Smooth muscle cell of the brain vasculature (primary cell): ENCODE measurements around the gene ASS1.

ENCODE experiments used
- DNase-seq: peaks from one replicate; pipeline ENCODE4 v3.0.0-alpha.2; 2012; ENCODE audit warnings: low read depth, low spot score

ASS1 gene

DNA sequence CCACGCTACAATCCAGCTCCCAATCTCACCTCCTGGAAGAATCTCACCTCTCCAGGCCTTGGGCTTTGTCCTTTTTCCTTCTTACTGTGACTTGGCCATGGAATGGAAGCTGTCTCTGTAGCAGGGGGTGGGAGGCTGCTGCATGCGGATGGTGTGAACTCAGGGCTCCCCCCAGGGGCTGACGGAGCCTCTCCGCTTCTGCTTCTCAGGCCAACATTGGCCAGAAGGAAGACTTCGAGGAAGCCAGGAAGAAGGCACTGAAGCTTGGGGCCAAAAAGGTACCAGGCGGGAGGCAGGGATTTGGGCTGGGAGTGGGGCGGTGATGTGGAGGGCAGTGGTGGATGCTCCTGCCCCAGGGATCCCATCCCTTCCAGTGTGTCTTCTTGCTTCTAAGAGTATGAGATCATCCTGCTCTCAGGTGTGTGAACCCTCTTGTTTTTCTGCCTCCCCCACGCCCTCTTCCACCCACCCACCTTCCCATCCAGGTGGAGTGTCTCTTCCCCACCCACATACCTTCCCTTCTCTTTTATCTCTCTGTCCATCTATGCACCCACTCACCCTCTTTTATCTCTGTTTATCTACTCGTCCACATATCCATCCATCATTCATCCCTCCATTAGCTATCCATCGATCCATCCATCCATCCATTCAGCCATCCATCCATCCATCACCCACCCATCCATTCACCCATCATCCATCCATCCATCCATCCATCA is 9.5 kb downstream of the ASS1 start:
- DNase-seq: no peak

DNA sequence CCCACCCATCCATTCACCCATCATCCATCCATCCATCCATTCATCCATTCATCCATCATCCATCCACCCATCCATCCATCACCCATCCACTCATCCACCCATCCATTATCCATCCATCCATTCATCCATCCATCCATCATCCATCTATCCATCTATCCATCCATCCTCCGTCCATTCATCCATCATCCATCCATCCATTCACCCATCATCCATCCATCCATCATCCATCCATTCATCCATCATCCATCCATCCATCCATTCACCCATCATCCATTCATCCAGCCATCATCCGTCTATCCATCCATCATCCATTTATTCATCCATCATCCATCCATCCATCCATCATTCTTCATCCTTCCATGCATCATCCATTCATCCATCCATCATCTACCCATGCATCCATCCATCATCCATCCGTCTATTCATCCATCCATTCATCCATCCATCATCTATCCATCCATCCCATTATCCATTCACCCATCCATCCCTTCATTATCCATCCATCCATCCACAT is 10.1 kb downstream of the ASS1 start:
- DNase-seq: no peak

DNA sequence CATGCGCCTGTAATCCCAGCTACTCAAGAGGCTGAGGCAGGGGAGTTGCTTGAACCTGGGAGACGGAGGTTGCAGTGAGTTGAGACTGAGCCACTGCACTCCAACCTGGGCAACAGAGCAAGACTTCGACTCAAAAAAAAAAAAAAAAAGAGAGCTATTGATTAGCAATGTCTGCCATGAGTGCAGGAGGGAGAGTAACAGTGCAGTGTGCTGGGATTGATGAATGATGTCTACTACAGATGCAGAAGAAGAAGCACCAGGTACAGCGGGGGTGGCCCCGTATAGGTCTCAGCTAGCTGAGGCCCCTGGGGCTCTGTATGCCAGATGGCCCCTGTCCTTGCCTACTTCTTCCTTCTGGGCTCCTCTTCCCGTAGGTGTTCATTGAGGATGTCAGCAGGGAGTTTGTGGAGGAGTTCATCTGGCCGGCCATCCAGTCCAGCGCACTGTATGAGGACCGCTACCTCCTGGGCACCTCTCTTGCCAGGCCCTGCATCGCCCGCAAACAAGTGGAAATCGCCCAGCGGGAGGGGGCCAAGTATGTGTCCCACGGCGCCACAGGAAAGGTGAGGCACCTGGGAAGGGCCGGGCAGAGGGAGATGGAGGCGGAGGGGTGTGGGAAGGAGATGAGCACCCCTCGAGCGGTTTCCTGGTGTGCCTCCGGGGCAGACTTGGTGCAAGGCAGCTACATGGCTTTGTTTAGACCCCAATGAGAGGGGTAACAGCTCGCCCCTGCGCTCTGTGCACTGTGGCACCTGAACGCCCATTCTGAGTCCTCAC is 13.5 kb downstream of the ASS1 start:
- DNase-seq: no peak

DNA sequence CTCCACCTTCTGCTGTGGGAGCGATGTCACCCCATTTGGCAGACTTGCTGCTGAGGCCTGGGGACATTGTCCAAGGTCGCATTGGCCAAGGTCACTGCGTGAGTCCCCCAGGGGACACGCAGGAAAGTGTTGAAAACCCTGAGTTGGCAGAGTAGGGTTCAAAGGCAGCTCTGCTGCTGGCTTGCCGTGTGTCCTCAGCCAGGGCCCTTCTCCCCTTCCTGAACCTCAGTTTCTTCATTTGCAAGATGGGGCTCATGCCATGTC is 14.0 kb downstream of the ASS1 start:
- no peak for DNase-seq

DNA sequence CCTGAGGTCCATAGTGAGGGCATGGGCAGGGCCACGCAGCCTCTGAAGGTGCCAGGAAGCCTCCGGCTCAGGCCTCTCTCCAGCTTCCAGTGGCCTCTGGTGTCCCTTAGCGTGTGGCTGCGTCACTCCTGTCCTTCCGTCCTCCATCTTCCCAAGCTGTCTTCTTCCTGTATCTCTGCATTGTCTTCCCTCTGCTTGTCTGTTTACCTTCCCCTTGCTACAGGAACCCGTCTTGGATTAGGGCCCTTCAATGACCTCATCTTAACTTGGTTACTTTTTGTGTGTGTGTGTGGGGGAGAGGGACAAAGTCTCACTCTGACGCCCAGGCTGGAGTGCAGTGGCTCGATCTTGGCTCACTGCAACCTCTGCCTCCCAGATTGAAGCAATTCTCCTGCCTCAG is 14.4 kb downstream of the ASS1 start:
- DNase-seq: no peak

DNA sequence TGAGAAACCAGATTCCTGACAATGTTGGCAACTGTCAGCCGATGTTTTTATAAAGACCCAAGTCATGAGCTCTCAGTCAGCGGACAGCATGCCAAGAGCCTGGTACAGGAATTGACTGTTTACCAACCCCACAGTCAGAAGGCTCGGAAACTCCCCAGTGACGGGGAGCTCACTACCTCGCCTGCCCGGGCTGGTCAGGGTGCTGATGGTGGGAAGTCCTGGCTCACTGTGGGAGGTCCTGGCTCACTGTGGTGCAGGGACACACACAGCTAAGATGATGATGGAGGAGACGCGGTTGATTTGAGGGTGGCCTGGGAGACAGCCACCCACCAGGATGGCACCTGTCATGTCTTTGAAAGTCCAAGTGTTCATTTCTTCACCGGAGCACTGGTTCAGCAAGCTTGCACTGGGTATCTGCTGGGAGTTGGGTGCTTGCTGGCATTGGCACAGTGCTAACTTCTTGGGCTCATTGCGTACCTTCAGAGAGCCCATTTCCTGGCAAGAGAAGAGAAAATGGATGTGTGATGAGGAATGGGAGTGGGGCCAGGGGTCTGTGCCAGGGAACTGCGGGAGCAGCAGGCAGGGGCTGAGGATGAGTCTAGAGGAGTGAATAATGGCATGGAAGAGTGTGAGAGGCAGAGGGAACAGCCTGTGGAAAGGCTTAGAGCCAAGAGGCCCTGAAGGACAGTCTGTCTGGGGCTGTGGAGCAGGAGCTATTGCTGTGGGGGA is 15.3 kb downstream of the ASS1 start:
- DNase-seq: no peak

DNA sequence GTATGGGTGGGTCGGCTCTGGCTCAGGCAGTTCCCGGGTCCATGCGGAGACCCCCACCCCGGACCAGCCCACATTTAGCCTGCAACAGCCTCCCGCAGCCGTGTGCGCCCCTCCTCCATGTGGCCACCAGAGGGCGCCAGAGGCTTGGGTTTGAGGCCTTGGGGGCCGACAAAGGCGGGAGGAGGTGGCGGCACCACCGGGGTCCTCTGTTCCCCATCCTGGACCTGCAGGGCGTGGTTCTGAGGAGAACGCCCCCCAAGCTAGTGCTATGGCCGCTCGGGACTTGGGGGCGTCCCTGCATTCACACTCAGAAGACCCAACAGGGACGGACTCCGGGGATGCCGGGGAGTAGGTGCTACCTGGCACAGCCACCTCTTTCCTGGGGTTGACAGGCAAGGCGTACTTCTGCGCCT is 16.5 kb downstream of the ASS1 start:
- no peak for DNase-seq

DNA sequence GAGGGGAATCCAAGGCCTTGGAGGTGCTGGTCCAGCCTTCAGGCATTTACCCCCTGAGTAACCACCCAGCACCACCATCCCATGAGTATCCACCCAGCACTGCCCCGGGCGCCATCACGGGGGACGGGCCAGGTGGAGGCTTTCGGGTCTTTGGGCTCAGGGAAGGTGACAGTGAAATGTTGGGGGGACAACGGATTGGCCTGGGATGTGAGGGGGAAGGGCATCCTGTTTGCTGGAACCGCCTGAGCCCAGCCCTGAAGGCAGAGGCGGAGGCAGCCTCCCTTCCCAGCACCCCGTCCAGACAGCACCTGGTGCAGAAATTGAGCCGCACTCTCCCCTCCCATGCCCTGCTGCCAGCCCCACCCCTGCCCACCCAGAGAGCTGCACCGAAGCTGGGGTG is 17.0 kb downstream of the ASS1 start:
- DNase-seq: no peak

DNA sequence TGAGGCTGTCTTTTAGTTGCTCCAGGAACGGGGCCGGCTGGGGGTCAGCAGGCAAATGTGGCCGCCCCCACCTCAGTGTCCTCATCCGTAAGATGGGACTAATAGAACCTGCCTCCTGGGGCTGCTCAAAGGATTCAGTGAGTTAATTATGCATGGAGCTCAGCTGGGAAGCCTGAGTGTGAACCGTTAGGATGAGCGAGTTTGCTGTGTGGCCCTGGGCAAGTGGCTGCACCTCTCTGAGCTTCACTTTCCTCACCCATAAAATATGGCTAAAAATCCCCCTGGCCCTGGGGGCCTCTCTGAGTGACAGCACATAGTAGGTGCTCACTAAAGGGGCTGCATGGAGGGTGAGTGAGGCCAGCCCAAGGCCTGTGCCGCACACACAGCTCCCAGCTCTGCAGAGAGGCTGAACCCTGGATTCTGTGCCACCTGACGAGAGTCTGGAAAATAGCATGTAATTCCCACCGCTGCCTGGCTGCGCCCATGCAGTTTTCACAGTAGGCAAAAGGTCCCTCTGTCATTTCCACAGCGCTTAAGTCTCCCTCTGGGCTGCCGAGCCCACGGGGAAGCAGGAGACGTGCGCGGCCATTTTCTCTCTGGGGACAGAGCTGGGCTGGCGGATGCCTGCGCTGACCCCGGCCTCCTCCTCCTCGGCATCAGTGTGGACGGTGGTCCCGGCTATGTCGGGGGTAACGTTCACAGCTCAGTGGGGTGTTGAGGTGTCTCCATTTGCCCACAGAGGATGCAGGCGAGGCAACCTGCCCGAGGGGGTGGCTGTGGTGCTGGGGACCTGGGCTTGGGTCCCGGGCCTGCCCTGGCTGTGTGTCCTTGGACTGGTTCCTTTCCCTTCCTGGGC is 18.2 kb downstream of the ASS1 start:
- no peak for DNase-seq

DNA sequence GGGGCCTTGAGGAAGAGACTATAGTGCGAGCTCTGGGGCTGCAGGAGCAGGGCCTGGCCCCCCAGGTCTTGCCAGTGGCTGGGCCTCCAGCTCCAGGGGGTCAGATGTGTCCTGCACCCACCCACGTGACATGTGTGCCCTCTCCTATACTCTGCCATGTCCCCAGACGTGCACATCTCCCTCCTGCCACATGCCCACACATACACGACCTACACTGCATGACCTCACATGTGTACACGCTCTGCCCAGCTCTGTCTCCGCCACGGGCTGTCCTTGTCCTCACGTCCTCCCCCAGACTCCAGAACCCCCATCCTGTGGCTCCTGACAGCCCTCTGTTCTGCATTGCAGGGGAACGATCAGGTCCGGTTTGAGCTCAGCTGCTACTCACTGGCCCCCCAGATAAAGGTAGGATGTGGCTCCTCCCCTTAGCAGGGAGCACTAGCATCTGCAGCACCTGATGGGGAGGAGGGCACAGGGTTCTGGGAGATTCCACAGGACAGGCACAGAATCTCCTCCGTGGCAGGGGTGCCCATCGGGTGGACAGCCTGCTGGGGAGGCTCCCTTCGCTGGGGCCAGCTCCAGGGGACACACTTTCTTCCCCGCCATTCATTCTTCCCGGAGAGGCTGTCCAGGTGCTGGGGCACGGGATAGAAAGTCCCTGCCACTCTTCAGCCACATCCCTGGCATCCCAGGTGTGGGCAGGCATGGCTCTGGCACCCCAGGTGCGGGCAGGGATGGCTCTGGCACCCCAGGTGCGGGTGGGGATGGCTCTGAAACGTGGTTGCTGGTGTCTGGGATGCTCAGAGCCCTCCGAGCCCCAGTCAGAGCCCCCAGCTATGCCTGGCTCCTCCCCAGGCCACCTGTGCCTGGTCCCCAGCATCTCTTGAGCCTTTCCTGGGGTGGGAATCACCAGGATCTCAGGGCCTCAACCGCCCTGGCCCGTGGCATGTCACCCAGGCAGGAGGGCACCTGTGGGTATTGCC is 19.3 kb downstream of the ASS1 start:
- no peak for DNase-seq

DNA sequence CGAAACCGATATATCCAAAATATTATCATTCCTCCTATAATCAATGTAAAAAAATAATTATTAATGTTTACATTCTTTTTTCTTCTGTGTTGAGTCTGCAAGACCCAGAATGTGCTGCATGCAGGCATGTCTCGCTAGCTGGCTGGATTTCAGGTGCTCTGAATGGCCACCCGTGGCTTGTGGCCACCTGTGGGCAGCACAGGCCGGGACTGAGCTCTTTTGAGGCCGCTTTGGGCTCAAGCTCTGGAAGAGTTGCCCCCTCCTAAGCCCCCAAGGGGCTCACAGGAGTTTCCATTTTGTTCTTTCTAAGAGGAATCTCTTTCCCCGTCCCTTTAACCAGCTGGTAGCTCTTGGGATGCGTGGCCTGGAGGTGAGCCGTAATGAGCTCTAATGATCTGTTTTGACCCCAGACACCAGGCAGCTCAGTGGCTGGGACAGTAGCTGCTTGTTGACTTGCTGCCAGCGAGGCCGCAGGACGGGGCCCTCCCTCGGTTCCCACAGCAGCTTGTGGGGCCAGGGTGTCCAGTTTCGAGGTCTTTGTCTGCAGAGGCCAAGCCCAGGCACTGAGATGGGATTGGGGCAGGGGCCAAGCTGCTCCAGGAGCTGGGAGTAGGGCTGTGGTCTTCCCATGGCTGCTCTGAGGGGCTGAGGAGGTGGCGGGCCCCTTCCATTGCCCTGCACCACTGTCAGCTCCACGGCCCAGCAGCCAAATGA is 20.8 kb downstream of the ASS1 start:
- DNase-seq: no peak

DNA sequence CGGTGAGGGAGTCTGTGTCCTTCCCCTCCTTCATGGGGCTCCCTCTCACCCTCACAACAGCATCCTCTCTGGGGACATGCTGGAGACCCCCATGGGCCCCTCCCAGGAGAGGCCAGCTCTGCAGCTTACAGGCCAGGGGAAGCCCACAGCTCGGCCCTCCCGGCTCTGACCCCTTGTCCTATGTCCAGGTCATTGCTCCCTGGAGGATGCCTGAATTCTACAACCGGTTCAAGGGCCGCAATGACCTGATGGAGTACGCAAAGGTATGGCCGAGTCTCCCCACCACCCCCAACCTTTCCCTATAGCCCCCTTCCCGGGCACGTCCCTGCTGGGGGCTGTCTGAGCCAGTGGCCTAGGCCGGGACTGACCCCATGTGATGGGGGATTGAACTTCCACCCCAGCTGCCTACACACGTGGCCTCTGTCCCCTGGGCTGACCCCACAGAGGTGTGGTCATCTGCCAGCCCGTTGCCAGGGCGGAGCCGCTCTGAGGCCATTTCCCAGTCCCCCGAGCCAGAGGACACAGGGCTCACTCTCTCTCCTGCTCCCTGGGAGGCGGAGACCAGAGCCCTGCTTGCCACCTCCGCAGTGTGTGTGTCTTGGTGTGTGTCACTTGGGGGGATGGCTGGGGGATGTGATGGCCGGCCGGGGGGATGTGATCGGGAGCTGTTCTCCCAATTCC is 21.9 kb downstream of the ASS1 start:
- DNase-seq: no peak

DNA sequence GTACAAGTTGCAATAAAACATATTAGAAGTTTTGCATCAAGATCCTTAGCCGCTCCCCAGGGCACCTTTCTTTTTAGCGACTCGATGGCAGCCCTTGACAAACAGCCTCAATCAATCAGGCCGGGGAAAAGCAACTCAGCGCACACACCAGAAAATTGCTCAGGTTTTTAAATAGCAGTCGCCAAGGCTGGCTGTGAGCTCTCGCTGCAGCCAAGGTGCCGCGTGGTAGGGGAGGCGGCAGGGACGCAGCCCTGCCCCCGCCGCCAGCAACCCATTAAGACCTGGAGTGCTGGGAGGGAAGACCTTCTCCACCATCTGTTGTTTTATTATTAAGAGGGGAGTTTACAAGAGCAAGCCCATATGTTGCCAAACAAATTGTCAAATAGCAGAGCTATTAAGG is 22.6 kb downstream of the ASS1 start:
- no peak for DNase-seq

DNA sequence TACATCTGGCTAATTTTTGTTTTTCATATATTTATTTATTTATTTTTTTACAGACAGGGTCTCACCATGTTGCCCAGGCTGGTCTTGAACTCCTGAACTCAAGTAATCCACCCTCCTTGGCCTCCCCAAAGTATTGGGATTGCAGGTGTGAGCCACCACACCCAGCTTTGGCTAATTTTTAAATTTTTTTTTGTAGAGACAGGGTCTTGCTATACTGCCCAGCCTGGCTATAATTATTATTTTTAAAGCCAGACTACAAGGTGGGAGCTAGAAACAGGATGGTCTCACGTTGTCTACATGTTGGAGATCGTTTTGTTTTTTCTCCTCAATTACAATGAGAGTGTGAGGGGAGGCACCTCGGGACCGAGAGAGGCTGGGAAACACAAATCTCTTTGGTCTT is 23.8 kb downstream of the ASS1 start:
- no peak for DNase-seq

DNA sequence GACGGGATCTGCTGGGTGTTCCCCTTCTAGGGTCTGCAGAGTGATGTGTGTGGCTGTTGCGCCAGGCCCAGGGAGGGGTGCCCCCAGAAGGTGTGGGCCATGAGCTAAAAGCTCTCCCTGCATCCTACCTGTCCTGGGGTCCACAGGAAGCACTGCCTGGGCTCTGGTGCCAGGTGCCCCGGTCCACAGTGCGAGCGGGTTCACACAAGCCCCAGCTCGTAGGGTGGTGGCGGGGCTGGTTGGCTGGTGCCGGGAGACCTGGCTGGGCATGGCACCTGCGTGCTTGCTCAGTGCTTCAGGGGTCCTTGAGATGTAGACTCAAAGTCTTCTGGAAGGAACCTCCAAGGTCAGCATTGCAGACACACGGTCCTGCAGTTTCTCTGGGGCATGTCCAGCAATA is 25.5 kb downstream of the ASS1 start:
- DNase-seq: no peak

DNA sequence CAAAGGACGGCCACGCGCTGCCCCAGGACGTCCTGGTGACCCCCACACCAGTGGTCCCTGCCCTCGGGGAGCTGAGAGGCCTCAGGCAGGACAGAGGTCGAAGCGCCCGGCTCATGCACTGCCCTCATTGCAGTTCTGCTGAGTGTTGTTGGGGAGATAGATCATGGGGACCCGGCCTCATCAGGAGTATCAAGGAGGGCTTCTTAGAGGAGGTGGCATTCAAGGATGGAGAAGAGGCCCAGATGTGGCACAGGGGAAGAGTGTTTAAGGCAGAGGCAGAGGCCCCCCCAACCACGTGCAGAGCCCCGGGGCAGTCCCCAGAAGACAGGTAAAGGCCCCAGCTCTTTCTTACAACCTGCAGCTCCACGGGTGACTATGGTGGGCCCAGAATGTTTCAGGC is 26.2 kb downstream of the ASS1 start:
- DNase-seq: no peak

DNA sequence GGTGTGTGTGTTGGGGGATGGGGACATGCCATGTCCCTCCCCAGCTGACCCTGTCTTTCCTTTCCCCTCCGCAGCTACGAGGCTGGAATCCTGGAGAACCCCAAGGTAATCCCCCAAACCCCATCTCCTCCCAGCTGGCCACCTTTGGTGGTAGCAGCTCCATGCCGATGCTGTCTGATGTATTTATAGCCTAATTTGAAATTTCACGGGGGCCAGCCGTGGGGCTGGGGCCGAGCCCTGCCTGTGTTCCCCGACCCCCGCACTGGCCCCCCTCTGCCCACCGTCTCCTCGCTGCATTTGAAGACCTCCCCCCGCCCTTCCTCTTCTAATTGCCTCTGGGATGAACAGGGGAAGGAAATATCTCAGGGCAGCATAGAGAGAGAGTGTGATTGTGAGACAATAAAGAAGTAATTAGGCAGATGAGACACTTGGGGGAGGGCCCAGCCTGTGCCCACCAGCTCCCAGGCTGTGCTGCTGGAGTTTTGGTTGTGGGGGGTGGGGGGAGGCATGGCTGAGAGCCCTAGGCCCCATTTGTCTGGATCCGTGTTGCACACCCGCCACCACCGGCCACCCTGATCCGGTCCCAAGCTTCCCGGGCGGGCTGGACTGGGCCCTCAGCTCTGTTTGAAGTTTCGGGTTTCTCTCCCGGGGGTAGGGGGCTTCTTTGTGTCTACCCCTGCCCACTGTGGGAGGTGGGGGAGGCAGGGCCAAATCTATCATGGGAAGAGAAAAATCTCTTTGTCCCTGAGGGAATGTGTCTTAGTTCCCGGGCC is 26.8 kb downstream of the ASS1 start:
- no peak for DNase-seq

DNA sequence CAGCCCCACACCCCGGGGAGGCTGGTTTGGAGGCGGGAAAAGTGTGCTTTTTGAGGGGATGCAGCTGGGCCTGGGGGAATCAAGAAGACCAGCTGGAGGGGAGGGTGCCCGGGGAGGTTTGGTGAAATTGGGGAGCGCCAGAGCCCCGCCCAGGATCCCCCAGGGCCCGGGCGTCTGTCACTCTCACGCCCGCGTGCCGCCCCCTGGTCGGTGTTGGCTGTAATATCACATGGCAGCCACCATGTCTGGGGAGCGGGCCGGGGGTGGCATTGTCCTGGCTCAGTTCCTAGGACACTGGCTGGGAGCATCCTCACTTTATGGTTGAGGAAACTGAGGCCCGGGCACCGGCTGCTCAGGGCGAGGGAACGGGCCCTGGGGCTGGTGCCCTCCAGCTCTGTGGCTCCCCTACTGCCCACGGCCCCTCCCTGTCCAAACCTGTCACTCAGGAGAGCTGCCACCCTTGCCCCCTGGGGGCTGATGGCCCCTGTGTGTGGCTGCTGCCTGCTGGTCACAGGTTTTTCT is 27.5 kb downstream of the ASS1 start:
- DNase-seq: no peak
